Effector memory CD4-positive, alpha-beta T cell (primary cell): ENCODE results near the gene EVI5.
"Not testable (repeated sequence)": the region's sequence is repeated elsewhere in the genome, so short reads cannot be mapped to it uniquely, and the experiment has no call there.

ENCODE experiments used
- DNase-seq, 3 donors: peaks; one replicate each; pipeline ENCODE4 v3.0.0-alpha.2; 2020
- H3K27ac ChIP-seq: 2 replicates; pipeline ENCODE4 v1.7.0; 2013; ENCODE audit warnings: mild to moderate bottlenecking, low read length, moderate library complexity; ENCODE audit not compliant: insufficient read depth, poor library complexity, severe bottlenecking
- H3K27me3 ChIP-seq: replicated peaks from 2 replicates; pipeline ENCODE4 v1.7.0; 2013; ENCODE audit warnings: mild to moderate bottlenecking, low read length; ENCODE audit not compliant: insufficient read depth, control insufficient read depth, poor library complexity, severe bottlenecking
- H3K36me3 ChIP-seq: 2 replicates; pipeline ENCODE4 v1.7.0; 2013; ENCODE audit warnings: mild to moderate bottlenecking, low read length, moderate library complexity; ENCODE audit not compliant: control insufficient read depth, insufficient read depth
- H3K4me1 ChIP-seq: 2 replicates; pipeline ENCODE4 v1.7.0; 2013; ENCODE audit warnings: low read length, mild to moderate bottlenecking; ENCODE audit not compliant: control insufficient read depth, insufficient read depth, poor library complexity, severe bottlenecking
- H3K4me3 ChIP-seq: 2 replicates; pipeline ENCODE4 v1.7.0; 2013; ENCODE audit warnings: low read length, low read depth, mild to moderate bottlenecking; ENCODE audit not compliant: insufficient read depth, poor library complexity, severe bottlenecking
- H3K9me3 ChIP-seq: 2 replicates; pipeline ENCODE4 v1.7.0; 2013; ENCODE audit warnings: mild to moderate bottlenecking, low read length, moderate library complexity; ENCODE audit not compliant: control insufficient read depth

The EVI5 gene

GRCh38 chr1:92536211-92536979, 248.5 kb downstream of the EVI5 start:
- no peaks in the 10 kb centered on the region for H3K36me3 ChIP-seq
- H3K4me3 ChIP-seq, result no peak overlapping the region
- no peaks in the 10 kb centered on the region for H3K27me3 ChIP-seq
- DNase-seq, result no peak
- H3K27ac ChIP-seq, result peak overlapping the region; percentile 60
- peaks cover 16% of the 10 kb centered on the region for H3K4me1 ChIP-seq
- H3K9me3 ChIP-seq, result no peaks in the 10 kb centered on the region

- not testable (repeated sequence) for H3K4me3 ChIP-seq, H3K27ac ChIP-seq, H3K4me1 ChIP-seq, H3K36me3 ChIP-seq, H3K9me3 ChIP-seq, DNase-seq, H3K27me3 ChIP-seq
These were observed 252.5 kb downstream of the EVI5 start for GRCh38 chr1:92532371-92532770.

DNA sequence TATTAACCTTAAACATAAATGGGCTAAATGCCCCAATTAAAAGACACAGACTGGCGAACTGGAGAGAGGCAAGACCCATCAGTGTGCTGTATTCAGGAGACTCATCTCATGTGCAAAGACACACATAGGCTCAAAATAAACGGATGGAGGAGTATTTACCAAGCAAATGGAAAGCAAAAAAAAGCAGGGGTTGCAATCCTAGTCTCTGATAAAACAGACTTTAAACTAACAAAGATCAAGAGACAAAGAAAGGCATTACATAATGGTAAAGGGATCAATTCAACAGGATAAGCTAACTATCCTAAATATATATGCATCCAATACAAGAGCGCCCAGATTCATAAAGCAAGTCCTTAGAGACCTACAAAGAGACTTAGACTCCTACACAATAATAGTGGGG, 253.0 kb downstream of the EVI5 start:
- not testable (repeated sequence) for H3K4me1 ChIP-seq, H3K27me3 ChIP-seq, H3K9me3 ChIP-seq, DNase-seq, H3K36me3 ChIP-seq, H3K27ac ChIP-seq, H3K4me3 ChIP-seq

- no peak for DNase-seq
- no peak overlapping the region for H3K27ac ChIP-seq
- H3K9me3 ChIP-seq, result no peaks in the 10 kb centered on the region
- no peaks in the 10 kb centered on the region for H3K4me1 ChIP-seq
- no peaks in the 10 kb centered on the region for H3K36me3 ChIP-seq
- no peaks in the 10 kb centered on the region for H3K27me3 ChIP-seq
- H3K4me3 ChIP-seq, result no peak overlapping the region
These were observed 257.2 kb downstream of the EVI5 start for GRCh38 chr1:92527670-92528069.

GRCh38 chr1:92524944-92525590, 259.8 kb downstream of the EVI5 start:
- not testable (repeated sequence) for H3K9me3 ChIP-seq, DNase-seq

GRCh38 chr1:92519043-92519442, 265.9 kb downstream of the EVI5 start:
- Histone ChIP-seq H3K4me1 (no peaks in the 10 kb centered on the region), H3K36me3 (no peaks in the 10 kb centered on the region), H3K9me3 (no peaks in the 10 kb centered on the region), H3K27ac (no peak overlapping the region), H3K4me3 (no peak overlapping the region), H3K27me3 (no peaks in the 10 kb centered on the region)
- DNase-seq, result no peak

More at GRCh38 chr1:92524944-92525590, 259.8 kb downstream of the EVI5 start:
- H3K36me3 ChIP-seq, H3K27me3 ChIP-seq, H3K4me1 ChIP-seq, H3K4me3 ChIP-seq, H3K27ac ChIP-seq: not testable (repeated sequence)

GRCh38 chr1:92516574-92516973, 268.3 kb downstream of the EVI5 start:
- no peak for DNase-seq
- H3K4me1 ChIP-seq, result no peaks in the 10 kb centered on the region
- no peaks in the 10 kb centered on the region for H3K9me3 ChIP-seq
- no peak overlapping the region for H3K4me3 ChIP-seq
- H3K27me3 ChIP-seq, result no peaks in the 10 kb centered on the region
- no peaks in the 10 kb centered on the region for H3K36me3 ChIP-seq
- H3K27ac ChIP-seq, result no peak overlapping the region

- Histone ChIP-seq H3K4me1 (no peaks in the 10 kb centered on the region), H3K27me3 (no peaks in the 10 kb centered on the region), H3K27ac (no peak overlapping the region), H3K9me3 (no peaks in the 10 kb centered on the region), H3K4me3 (no peak overlapping the region), H3K36me3 (no peaks in the 10 kb centered on the region)
- DNase-seq, result no peak
These were observed 269.1 kb downstream of the EVI5 start for GRCh38 chr1:92515796-92516201.

- Histone ChIP-seq H3K27me3 (no peaks in the 10 kb centered on the region), H3K4me1 (no peaks in the 10 kb centered on the region), H3K36me3 (no peaks in the 10 kb centered on the region), H3K4me3 (no peak overlapping the region), H3K9me3 (no peaks in the 10 kb centered on the region), H3K27ac (no peak overlapping the region)
- DNase-seq, result no peak
These were observed 273.4 kb downstream of the EVI5 start for GRCh38 chr1:92511541-92511940.

- Histone ChIP-seq H3K9me3 (no peaks in the 10 kb centered on the region), H3K36me3 (no peaks in the 10 kb centered on the region), H3K4me3 (no peak overlapping the region), H3K4me1 (no peaks in the 10 kb centered on the region), H3K27ac (no peak overlapping the region), H3K27me3 (no peaks in the 10 kb centered on the region)
- DNase-seq, result no peak
These were observed 275.3 kb downstream of the EVI5 start for GRCh38 chr1:92509619-92510018.
